H1 (cell line): ENCODE data around the gene TCERG1L. TPM values are rescaled to one million over a fixed set of nuclear protein-coding genes. Genes with fewer than 3 reads are reported as not detected.

ENCODE experiments used
- CHD7 ChIP-seq: fragments of 300-600 bp; sonication (generic); IDR thresholded peaks from 2 replicates; pipeline ENCODE4 v1.7.1; 2012; ENCODE audit warnings: low read length, moderate library complexity, mild to moderate bottlenecking, inconsistent platforms; ENCODE audit not compliant: insufficient replicate concordance
- EP300 ChIP-seq, 2 experiments: IDR thresholded peaks; 1 replicate in 1 of 2; 2 replicates in 1 of 2; pipeline ENCODE4 v1.6.1; 2011 to 2012; ENCODE audit warnings: low read depth in 2 of 2, low read length in 2 of 2, mild to moderate bottlenecking in 2 of 2, borderline replicate concordance in 1 of 2, inconsistent platforms in 1 of 2, moderate library complexity in 1 of 2
- HDAC2 ChIP-seq, 2 experiments: fragments of 300-600 bp in 1 of 2; sonication (generic) in 1 of 2; IDR thresholded peaks; 2 replicates each; pipeline ENCODE4 v1.6.1; 2011 to 2012; ENCODE audit warnings: low read depth in 2 of 2, low read length in 2 of 2, mild to moderate bottlenecking in 2 of 2, moderate library complexity in 2 of 2, borderline replicate concordance in 1 of 2, inconsistent platforms in 1 of 2
- RAD21 ChIP-seq, 2 experiments: IDR thresholded peaks in 1 of 2; conservative IDR thresholded peaks in 1 of 2; 2 replicates each; pipeline ENCODE4 v1.6.1; 2011; ENCODE audit warnings: low read depth in 2 of 2, low read length in 2 of 2, improper control_type of control experiment in 1 of 2, inconsistent platforms in 1 of 2, mild to moderate bottlenecking in 1 of 2, moderate library complexity in 1 of 2
- SIX5 ChIP-seq: IDR thresholded peaks from 2 replicates; pipeline ENCODE4 v1.6.1; 2011; ENCODE audit warnings: mild to moderate bottlenecking, low read depth, low read length
- TAF7 ChIP-seq: optimal IDR thresholded peaks from 2 replicates; pipeline ENCODE3; 2011; ENCODE audit warnings: low read depth, mild to moderate bottlenecking, inconsistent platforms, low read length, moderate library complexity, borderline replicate concordance
- TEAD4 ChIP-seq: IDR thresholded peaks from 2 replicates; pipeline ENCODE4 v1.6.1; 2012; ENCODE audit warnings: low read depth, low read length, inconsistent platforms, mixed read lengths
- polyA plus RNA-seq, 7 experiments: library from polyadenylated mRNA; depleted of rRNA in 3 of 7; stranded (reverse) in 5 of 7; unstranded in 2 of 7; fragments of >200 nt in 5 of 7; fragments of 200-250 nt in 2 of 7; gene quantifications; 1 replicate in 5 of 7; 2 replicates in 1 of 7; 4 replicates in 1 of 7; pipeline versions ENCODE4 v1.2.1 to v1.2.3, GENCODE V29; 2011 to 2013; ENCODE audit warnings: missing spikeins in 2 of 7, mixed read lengths in 2 of 7
- total RNA-seq: library from RNA; stranded (reverse); fragmentation: NEBNext Ultra II Directional; extraction: Animal tissue kit (Norgen Biotek cat#: 25700); gene quantifications from 2 replicates; pipeline ENCODE4 v1.2.1, GENCODE V29; 2021

The TCERG1L gene
- total and polyA plus RNA-seq, 2 of the 8 experiments (the other 6 are each of a cell fraction or from before 2014, with no cell fraction given): 3.9 to 6.9 TPM

GRCh38 chr10:131253931-131254858 lies 57.3 kb downstream of the TCERG1L start (continued):
- TF ChIP-seq TEAD4 (no peak), HDAC2 (IDR thresholded peaks at IDR 0.05; ENCODE audit: borderline replicate concordance in 1 of 2, low read depth in 2 of 2, low read length in 2 of 2) (no peak), TAF7 (no peak), RAD21 (IDR thresholded peaks at IDR 0.05 in 1 of 2, conservative IDR thresholded peaks at IDR 0.05 in 1 of 2; ENCODE audit: low read depth in 2 of 2, low read length in 2 of 2) (no peak), EP300 (IDR thresholded peaks at IDR 0.05; ENCODE audit: borderline replicate concordance in 1 of 2, low read depth in 2 of 2, low read length in 2 of 2) (no peak), CHD7 (no peak), SIX5 (no peak)
